ENCODE data around the gene NLGN4X.
"Not testable (repeated sequence)": the region's sequence is repeated elsewhere in the genome, so short reads cannot be mapped to it uniquely, and the experiment has no call there.

NLGN4X gene

DNA sequence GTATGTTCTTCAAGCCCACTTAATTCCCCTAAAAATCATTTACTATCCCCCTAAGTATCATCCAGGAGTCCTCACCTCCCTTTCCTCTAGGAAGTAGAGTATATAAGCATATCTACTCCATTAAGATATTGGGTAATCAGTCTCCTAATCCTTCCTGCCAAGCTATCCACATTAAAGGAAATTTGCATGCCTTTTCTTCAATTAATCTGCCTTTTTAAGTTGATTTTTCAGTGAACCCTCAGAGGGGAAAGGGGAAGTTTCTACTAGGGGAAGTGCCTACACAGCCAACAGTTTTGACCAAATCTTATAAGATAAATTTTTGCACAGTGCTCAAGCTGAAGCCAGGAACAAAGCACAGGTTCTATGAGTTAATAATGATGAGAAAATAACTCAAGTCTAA, 222.8 kb downstream of the NLGN4X start:
- DNase-seq (ENCODE audit: low spot score), result no peak

- no peak for DNase-seq (ENCODE audit: low spot score)
Measured at GRCh38 chrX:6004529-6004928, 224.1 kb downstream of the NLGN4X start.

GRCh38 chrX:6002056-6002455, 226.6 kb downstream of the NLGN4X start:
- DNase-seq (ENCODE audit: low spot score), result no peak

- DNase-seq (ENCODE audit: low spot score), result no peak
Measured at GRCh38 chrX:5998901-5999300, 229.8 kb downstream of the NLGN4X start.

- DNase-seq (ENCODE audit: low spot score), result no peak
Measured at GRCh38 chrX:5998456-5998855, 230.2 kb downstream of the NLGN4X start.

GRCh38 chrX:5991393-5991792, 237.3 kb downstream of the NLGN4X start:
- no peak for DNase-seq (ENCODE audit: low spot score)

GRCh38 chrX:5979338-5979737, 249.3 kb downstream of the NLGN4X start:
- DNase-seq (ENCODE audit: low spot score), result no peak

- DNase-seq (ENCODE audit: low spot score), result no peak
Measured at GRCh38 chrX:5976332-5976731, 252.3 kb downstream of the NLGN4X start.

- no peak for DNase-seq (ENCODE audit: low spot score)
Measured at GRCh38 chrX:5971300-5971699, 257.4 kb downstream of the NLGN4X start.

DNA sequence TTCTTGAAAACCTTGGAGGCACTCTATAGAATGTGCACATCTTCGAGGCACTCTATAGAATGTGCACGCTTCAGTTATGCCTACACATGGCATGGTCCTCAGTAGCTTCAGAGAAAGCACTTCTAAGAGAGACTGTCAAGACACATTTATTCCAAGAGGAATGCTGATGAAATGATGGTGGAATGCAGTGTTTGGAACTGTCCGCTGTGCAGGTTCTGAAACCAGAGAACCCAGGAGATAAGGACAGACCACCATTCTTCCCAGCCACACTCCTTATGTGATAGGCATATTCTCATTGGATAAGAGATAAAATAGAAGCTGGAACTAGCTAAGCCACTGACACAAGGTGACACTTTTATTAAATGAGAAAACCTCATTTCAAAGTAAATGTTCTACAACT, 263.3 kb downstream of the NLGN4X start:
- no peak for DNase-seq (ENCODE audit: low spot score)

GRCh38 chrX:5959286-5959685, 269.4 kb downstream of the NLGN4X start:
- DNase-seq (ENCODE audit: low spot score), result no peak

DNA sequence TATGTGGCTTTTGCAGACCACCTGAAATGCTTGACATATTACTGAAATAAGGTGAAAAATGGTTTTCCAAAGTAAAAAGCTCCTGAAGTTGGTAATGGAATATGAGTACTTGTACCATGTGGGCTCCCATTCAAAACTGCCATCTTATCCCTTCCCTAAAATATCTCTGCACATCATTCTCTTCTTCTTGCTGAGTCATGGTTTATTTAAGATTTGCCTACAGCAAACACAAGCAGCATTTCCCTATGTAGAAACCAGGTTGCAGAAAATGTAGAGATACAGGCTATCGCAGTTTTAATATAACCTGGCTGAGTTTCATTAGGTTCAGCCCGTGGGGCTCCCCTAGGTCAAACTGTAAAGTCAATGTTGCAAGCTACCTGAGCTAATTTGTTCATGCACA, 270.1 kb downstream of the NLGN4X start:
- no peak for DNase-seq (ENCODE audit: low spot score)

DNA sequence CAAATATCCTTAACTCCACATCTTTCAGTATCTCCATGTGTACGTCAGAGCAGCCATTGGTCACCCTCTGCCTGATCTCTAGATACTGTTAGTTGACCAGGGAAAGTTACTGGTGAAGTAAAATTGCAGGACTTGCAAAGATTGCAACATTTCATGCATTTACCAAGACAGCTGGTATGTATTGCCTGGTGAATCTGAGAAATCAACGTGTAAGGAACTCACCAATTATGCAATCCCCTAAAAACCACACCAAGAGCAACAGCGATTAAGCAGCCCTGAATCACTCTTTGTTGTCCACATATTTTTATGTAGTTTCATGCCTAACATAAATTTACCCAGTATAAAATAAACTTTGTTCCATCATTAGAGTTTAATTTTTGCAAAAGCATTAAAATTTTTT, 271.2 kb downstream of the NLGN4X start:
- no peak for DNase-seq (ENCODE audit: low spot score)

DNA sequence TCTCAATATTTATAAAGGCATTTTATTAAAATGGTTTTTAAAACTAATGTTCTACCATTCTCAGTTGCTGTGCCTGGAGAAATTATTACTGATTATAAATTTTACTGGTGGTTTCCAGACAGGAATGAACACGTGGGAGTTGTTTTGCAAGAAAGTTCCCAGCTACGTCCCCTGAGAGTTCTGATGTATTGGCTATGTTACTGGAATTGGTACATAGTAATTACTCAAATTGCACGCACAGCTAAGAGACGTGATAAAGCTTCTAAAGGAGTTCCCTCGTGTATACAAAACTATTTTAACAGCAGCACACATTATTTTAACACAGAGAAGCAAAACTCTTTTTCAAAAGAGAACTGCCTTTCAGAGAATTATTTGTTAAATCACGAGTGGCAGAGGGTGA, 292.2 kb downstream of the NLGN4X start:
- DNase-seq (ENCODE audit: low spot score), result no peak

- DNase-seq (ENCODE audit: low spot score), result no peak
Measured at GRCh38 chrX:5928224-5928623, 300.4 kb downstream of the NLGN4X start.

- no peak for DNase-seq (ENCODE audit: low spot score)
Measured at GRCh38 chrX:5916945-5917344, 311.7 kb downstream of the NLGN4X start.

- DNase-seq (ENCODE audit: low spot score), result no peak
Measured at GRCh38 chrX:5915783-5916182, 312.9 kb downstream of the NLGN4X start.

DNA sequence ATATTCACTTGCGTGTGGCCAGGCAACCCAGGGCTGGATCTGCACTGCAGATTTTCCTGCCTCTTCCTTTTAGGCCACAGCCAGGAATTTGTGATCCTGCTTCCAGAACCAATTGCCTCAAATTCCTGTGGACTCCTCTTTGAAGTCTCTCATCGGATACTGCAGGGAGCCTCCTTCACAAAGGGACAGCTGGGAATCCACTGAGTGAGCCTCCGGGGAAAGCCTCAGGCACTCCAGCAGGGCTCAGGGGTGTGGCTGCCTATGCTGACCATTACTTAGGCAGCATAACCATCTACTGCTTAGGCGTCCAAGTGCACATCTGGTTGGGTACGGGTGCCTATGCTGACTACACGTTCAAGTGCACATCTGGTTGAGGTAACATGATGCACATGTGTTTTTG, 321.5 kb downstream of the NLGN4X start:
- DNase-seq (ENCODE audit: low spot score), result no peak

DNA sequence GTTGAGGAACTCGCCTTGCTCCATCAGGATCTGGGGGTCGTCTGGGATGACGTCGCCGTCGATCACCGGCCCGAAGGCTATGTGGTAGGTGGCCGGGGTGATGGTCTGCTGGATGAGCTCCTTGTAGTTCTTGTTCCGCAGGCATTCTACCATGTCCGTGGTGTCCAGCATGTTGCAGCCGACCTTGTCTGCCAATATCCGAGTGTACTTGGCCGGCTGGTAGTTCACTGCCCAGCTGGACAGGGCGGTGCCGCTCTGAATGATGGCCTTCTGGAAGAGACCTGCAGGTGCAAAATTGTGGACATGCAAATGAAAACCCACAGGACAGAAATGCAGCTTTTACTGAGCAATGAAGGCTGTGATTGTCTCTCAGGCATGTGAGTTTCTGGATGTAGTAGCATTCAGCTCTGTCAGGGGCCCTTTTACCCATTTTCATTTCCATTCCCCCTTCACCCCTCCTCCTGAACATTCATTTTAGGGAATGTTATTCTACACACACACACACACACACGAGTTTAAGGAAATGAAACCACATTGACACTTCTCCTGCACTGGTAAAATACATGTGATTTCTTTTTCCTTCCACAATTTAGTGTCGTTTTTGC, 325.0 kb downstream of the NLGN4X start:
- DNase-seq (ENCODE audit: low spot score), result not testable (repeated sequence)

GRCh38 chrX:5898463-5898862, 330.2 kb downstream of the NLGN4X start:
- DNase-seq (ENCODE audit: low spot score), result no peak

DNA sequence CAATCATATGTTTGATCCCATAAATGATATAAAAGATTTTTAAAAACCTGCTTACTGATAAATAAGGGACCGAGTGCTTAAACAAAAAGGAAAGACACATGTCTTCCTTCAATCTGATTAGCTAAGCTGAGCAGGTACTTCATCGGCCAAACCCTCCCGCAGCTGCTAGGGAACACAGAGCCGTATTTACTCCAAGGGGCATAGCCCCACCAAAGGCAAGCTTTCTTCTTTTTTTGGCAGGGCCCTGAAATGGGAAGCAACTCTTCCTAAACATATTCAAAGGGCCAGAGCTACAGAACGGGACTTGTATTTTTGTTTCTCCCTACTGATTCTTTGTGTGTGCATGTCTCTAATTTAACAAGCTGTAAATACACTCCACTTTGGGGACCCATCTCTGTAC, 337.3 kb downstream of the NLGN4X start:
- DNase-seq (ENCODE audit: low spot score), result no peak

DNA sequence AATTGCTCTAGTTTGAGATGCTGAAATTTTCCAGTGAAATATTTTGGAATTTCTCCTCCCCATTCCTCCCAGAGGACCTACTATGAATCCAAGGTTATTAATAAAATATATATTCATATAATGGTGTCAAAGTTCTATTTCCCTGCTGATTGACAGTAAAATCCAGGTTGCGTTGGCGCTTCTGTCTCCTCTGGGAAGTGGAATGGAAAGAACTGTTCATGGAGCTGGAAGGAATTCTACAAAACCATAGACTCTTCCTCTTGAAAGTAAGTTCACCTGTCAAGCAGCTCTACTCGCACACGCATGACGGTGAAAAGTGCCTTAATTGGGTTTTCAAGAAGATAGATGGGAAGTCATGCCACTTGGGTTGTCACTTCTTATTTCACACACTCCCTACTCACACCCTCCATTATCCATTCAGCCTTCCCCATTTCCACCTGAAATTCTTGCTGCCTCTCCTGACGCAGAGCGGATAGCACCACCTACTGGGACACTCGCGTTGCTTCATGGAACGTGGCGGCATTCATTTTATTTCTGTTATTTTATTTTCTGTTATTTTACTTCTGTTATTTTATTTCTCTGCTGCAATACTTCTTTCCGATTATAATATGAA, 351.6 kb downstream of the NLGN4X start:
- DNase-seq (ENCODE audit: low spot score), result no peak

DNA sequence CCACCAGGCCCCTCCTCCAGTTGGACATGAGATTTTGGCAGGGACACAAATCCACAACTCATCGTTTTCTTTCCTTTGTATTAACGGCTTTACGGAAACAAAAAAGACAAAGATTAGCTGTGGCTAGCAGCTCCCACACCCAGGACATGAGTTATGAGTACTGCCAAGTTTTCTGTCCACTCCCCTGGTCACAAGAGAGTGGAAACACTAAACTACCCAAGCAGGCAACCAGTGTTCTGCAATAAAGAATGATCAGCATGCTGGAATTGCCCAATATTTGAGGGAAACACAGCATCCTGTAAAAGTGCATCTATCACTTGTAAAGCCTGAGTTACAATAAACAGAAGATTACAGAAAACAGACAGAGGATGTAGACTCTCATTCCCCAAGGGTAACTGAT, 358.4 kb downstream of the NLGN4X start:
- DNase-seq (ENCODE audit: low spot score), result no peak

GRCh38 chrX:5869786-5870185, 358.9 kb downstream of the NLGN4X start:
- no peak for DNase-seq (ENCODE audit: low spot score)

Measured in ecto neural progenitor cell (in vitro differentiated cells).